HT1080 (cell line): ENCODE results near the gene FOXD2. TPM values are rescaled to one million over a fixed set of nuclear protein-coding genes. Genes with fewer than 3 reads are reported as not detected.

Source experiments
- DNase-seq: peaks from one replicate; pipeline ENCODE4 v3.0.0-alpha.2; 2015; ENCODE audit warnings: low read depth
- polyA plus RNA-seq, 2 experiments: library from polyadenylated mRNA; depleted of rRNA; stranded (reverse); fragments of >200 nt; gene quantifications; 2 replicates each; pipeline ENCODE4 v1.2.3, GENCODE V29; 2015
- total RNA-seq: library from RNA; depleted of rRNA; stranded (reverse); fragments of >200 nt; shearing (Covaris generic); gene quantifications from 2 replicates; pipeline ENCODE4 v1.2.3, GENCODE V29; 2014; rRNA removed

FOXD2 gene
- total RNA-seq = 1.0 and 1.1 TPM in 2 replicates
- polyA plus RNA-seq (2015; cell fraction: cytosol; rRNA removed) = 0.69 and 1.0 TPM in 2 replicates
- polyA plus RNA-seq (2015; cell fraction: nucleus; rRNA removed) = 0.77 and 1.2 TPM in 2 replicates

DNA sequence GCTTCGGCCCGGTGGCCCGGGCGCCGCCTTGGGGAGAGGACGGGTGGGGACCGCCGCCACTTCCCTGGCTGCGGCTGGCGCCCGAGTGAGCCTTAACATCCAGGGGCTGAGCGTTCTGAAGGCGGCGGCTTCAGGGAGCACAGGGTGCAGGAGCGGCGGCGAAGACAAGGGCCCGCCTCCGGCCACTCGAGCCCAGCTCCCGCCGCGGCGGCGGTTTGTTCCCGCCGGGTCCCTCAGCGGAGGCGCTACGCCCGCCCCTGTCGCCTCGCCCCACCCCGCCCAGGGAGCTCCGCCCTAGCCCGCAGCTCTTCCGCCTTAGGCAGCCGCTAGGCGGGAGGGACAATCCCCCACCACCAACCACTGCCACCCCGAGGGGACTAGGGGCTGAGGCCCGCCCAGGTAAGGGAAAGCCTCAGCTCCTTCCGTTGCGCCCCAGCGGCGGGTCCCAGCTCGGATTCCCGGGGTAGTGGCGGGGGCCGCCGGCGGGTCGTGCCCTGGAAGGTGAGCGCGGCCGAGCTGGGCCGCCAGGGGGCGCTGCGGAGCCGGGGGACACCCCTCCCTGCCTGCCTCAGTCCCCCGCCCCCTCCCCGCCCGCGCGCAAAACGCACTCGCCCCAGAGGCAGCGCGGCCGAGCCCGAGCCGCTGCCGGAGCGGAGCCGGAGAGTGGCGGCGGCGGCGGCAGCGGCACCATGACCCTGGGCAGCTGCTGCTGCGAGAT is at the start of gene FOXD2:
FOXD2 (plus strand) TSS at position 598 of the 718 bp plus-strand sequence; CDS start at position 690, 92 bp downstream.
- peak; percentile 87 for DNase-seq

DNA sequence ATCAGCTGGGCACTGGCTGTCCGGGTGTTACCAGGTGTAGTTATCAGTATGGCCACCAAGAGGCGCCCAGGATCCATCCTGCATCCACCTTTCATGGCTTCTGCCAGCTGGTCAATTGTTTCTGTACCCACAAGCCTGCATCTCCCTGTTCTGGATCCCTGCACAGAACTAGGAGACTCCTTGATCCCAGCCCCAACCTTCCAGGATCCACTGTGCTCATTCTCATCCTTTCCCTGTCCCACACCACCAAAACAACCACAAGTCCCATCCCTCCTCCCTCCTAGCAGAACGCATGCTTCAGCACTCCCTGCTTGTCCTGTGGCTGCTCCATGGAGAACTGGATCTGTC is 49.0 kb upstream of the FOXD2 start:
- DNase-seq = peak; percentile 68

DNA sequence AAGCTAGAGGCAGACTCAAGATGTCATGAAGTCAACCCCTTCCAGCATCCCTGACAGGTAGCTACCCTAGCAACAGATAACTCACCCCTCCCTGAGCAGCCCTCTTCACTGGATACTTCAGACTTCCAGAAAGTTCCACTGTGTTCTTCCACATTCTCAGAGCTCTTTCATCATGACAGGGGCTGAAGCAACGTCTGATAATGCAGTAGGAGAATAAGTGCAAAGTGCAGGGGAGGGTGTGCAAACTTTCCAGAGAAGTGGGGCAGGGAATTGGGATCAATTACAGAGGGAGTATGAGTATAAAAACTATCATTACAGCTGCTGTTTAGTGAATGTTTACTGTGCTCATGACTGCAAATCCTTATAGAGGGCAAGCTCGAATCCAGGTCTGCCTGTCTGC is 48.1 kb upstream of the FOXD2 start:
- DNase-seq = no peak

DNA sequence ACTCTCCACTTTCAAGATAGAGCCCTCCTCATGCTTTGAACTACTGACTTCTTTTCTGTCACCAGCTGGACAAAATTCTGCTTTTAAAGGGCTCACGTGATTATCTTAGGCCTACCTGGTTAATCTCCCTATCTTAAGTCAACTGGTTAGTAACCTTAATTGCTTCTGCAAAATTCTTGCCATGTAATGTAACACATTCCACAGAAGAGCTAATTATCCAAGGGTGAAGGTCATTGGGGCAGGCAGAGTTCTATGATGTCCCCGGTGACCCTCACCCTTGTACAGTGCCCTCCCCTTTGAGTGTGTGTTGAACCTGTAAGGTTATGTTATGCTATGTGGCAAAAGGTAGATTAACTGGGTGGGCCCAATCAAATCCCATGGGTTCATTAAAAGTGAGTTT is 47.0 kb upstream of the FOXD2 start:
- no peak for DNase-seq

DNA sequence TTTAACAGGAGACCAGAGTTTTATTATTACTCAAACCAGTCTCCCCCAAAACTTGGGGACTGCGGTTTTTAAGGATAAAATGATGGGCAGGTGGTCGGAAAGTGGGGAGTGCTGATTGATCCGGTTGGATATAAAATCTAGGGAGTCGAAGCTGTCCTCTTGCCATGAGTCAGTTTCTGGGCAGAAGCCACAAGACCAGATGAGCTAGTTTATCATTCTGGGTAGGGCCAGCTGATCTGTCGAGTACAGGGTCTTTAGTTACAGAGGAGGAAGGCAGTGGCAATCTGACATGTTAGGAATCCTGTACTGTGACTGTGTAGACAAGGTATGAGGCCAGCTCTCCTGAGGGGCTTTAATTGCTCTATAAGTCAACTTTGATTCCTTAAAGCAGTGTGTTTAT is 44.7 kb upstream of the FOXD2 start:
- no peak for DNase-seq

DNA sequence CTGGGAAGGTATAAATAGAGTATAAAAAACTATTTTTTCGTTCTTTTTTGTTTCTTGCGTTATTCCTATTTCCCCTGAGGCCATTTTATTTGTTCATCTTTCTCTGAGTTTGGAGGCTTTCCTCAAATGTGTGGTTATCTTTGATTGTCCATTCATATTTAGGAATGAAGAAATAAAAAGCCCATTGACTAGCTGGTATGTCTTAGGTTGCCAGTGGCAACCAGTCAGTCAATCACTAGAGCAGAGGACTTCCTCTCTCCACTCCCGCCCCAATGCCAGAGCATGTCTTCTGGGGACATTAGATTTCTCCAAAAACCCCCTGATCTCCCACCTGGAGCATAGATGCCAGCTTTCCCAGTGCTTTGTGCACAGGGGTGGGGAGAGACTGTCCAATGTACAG is 42.4 kb upstream of the FOXD2 start:
- no peak for DNase-seq

DNA sequence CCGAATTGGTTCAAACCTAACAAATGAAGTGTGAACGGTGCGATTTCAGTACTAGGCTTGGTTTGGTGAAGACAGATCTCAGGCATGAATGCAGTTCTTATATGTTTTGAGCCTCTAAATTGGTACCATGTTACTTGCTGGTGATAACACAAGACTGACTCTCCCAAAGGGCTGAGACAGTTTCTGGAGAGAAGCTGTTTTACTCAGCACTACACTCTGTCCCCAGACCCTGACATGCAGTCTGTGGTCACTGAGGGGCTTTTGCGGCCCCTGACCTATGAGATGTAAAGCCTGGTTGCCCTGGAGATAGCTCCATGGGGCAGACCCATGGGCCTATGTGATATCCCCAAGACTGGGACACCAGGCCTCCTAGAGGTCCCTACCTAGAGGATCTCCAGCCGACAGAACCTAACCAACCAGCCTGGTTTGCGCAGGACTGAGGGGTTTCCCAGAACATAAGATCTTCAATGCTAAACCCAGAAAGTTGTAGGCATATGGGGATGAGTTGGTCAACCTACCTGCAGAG is 41.1 kb upstream of the FOXD2 start:
- DNase-seq = no peak

DNA sequence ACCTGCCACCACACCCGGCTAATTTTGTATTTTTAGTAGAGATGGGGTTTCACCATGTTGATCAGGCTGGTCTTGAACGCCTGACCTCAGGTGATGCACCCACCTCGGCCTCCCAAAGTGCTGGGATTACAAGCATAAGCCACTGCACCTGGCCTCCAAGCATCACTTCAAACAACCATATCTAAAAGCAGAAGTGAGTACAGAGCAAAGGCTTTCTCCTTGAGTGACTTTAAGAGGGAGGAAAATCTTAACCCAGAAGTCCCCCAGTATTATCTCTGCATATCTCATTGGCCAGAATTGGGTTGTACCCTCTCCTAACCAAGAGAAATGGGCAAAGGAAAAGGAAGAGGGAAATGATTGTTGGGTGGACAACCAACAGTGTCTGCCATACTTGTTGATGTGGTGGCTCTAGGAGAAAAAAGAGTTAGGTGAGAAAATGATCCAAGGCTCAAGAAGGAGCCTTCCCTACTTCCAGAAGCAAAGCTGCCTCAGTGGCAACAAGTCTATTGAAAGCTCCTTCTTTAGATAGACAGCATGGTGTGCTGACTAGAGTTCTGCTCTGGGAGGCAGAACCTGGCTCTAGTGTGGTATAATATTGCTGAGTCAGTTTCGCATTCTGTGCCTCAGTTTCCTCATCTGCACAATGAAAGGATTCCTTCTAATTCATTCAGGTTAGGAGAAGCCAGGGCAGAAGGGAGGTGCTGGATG is 38.6 kb upstream of the FOXD2 start:
- DNase-seq = no peak

DNA sequence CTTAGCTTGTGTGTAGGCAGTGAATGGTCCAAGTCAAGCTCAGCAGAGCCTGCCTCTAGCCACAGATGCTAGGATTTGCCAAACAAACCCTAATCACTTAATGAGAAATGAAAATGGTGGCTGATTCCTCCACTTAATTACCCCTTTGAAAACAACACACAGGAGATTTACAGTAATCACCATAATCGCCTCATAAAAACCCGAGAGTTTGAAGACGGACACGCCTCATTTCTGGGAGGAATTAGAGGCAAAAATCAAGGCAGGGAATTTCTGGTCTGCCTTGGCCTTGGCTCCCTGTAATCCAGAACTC is 38.0 kb upstream of the FOXD2 start:
- DNase-seq = no peak

DNA sequence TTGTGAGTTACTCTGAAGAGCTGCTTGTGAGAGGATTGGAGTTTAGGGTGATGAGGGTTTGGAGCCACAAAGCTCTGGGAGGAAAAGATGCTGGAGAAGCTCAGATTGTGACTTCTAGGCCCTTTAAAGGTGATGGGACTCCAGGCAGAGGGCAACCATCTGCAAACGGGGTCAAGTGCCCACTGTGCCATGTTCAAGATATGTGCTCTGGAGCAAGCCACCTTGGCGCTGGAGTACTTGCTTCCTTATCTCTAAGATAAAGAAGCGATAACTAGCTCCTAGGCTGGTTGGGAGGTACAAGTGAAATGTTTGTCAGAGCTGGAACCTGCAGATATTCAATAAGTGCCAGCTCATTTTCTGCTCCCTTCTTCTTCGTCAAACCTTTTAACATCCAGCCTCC is 36.1 kb upstream of the FOXD2 start:
- no peak for DNase-seq

DNA sequence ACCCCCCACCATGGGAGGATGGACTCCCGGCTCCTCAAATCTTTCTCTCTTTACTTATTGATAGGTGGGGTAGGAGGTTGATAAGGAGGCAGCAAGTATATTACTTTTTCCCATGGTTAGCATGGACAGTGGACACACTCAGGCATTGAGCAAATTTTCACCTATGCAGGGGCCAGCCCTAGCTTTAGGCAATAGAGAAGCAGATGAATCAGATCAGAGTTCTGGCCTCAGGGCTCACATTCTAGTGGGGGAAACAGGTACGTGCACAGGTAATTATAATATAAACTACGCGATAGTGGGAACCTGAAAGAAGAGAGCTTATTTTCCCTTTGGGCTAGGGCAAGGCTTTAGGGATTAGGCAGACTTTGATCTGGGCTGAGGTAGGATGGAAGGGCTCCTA is 35.3 kb upstream of the FOXD2 start:
- DNase-seq = no peak

DNA sequence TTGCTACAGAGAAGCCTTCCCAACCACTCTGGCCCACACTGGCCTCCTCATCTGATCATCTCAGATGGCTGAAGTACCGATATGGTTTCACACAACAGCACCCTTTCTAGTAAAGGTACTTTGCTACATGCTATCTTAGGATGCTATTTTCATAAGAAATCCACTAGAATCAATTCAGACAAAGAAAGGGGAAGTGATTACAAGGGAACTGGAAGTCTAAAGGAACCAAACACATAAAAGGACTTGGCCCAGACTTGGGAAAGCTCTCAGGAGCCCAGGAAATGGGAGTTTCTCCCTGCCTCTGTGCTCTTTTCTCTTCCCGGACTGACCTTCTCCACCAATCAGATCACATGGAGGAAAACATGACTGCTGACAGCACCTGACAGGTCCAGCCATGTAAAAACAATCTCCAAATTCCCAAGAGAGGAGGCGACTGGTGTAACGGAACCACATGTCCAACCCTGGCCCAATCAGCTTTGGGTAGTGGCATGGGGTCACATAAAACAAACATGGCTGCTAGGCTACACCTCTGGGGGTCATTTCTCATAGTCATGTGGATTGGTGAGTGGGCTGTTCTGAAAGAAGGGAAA is 34.4 kb upstream of the FOXD2 start:
- no peak for DNase-seq

DNA sequence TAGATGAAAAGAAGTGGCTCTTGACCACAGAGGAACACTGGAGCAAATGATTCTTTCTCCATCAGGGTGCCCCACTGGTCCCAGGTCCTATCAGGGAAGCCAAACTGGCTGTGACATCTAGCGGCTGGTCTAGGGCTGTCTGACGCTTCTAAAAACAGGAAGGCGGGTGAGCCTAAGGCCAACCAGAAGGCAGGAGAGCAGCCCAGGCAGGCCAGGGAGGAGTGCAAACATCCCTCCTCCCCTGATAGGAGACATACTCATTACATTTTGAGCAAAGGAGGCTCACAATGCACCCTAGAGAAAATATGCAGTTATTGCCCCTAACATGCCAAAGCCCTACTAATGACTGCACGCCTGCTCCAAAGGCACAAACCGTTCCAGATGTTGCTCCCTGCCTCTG is 32.1 kb upstream of the FOXD2 start:
- DNase-seq = no peak

DNA sequence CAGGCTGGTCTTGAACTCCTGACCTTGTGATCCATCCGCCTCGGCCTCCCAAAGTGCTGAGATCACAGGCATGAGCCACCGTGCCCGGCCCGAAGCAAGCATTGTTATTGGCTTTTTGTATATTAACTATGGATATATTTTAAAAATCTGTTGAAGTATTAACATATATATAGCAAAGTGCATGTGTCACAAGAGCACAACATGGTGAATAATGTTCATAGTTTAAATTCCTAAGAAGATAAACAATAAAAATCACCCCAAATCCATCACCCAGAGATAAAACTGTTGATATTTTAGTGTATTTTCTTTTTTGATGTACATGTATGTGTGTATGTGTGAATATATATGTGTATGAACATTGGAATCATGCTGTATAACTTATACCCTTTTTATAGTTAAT is 30.9 kb upstream of the FOXD2 start:
- DNase-seq = no peak

DNA sequence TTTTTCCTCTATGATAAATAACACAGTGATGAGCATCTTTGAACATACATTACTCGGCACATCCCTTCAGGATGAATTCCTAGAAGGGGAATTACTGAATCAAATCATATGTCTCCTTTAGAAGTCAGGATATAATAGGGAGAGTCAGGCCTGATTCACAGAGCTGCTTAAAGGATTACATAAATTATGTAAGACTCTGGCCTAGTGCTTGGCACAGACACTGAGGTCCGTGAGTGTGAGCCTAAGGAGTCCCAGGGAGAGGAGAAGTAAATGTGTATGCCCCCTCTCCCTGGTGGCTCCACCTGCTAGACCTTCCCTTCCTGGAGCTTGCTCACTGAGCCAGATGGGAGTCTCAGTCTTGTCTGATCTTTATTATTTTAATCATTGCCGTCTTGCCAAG is 30.4 kb upstream of the FOXD2 start:
- DNase-seq = no peak

DNA sequence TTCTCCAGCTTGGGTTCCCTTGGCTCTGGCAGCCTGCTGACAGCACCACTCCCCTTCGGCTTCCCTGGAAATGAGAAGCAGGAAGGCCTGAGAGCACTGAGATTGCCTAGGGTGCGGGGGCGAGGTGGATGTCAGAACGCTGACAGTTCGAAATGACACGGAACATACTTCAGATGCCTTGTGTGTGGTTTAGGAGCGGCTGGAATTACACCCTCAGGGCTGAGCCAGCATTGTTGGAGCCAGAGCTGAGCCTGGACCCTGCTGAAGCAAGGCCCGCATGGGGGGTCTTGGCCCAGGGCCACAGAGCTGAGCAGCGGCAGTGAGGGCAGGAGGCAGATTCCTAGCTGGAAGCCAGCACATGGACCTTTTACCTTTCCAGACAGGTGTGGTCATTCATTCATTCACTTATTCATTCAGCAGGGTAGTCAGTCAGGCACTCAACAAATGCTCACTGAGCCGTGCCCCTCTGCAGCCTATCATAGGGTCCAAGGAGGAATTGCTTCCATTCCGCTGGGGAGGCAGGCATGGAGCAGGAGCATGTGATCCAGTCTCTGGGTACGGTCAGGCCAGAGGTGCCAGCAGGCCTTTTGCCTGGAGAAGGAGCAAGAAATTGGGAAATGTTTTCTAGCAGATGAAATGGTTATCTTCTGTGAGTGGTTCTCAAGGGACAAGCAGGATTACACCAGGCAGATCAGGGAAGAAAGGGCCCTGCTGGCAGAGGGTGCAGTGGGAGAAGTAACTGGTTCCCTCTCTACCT is 28.4 kb upstream of the FOXD2 start:
- no peak for DNase-seq

DNA sequence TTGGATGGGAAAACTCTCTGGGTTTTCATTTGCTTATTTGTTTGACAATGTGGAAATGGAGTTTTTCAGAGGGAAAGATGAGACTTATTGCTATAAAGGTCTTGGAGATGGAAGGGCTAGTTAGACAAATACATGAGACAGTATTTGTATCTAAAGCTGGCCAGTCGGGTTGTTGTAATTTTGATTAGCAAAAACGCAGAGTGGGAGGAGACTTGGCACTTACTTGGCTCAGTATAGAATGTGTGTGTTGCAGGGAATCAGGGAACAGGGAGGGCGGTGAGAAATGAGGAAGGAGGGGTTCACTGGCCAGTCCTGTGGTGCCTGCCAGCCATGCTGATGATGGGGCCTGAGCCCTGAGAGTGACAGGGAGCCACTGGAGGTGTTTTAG is 27.8 kb upstream of the FOXD2 start:
- DNase-seq = no peak

DNA sequence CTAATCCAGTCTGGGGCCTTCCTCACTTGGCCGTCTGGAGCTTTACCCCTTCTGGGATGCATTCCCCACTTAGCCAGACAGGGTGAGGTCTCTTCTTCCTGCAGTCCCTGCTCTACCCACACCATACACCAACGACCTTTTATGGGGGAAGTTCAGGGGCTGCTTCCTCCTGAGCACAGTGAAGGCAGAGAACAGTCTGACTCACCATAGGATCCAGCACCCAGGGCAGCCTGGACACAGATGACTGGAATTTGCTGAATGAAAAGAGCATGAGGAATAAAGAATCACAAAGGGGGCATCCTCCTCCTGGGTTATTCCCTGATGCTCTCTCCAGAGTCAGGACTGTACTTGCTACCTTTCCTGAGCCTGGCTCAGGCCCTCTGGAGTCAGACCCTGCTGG is 26.4 kb upstream of the FOXD2 start:
- DNase-seq = peak; percentile 30

DNA sequence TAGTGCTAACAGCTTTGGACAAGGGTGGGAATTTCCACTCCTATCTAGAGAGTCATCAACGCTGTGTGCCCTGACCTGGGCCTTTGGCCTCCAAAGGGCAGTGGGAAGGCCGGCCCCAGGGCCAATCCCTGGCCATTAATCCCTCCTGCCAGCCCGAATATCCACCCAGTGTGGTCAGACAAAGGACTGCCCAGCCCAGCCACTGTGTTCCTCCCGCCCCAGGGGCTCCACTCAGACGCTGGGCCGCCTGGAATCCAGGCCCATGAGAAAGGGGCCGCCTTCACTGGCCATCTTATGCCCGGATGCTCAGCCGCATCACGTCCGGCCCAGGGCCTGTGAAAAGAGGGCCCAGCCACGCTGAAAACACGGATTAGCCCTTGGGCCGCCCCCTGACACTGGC is 25.4 kb upstream of the FOXD2 start:
- DNase-seq = no peak

DNA sequence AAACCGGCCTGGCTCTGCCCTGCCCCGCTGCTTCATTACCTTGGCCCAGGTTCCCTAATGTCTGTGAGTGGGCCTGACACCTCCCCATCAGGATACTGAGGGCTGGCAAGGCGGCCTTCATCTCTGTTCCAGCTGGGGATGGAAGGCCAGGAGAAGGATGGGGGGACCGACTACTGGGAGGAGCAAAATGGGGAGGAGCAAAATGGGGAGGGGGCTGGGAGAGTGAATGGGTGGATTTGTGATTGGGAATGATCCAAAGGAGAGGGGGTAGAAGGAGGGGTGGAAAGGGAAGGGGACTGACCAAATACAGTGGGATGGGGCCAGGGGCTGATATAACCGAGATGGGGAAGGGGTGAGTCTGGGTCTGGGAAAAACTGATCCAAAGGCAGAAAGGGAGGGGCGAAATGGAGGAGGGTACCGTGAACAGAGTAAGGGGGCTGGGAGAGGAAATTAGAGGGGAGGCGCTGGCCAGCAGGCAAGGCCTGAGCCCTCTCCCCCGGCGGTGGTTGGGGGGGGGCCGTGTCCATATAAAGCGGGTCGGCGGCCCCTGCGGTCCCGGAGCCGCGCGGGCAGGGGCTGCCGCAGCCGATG is 22.0 kb upstream of the FOXD2 start, which contains the start of gene FOXE3:
FOXE3 (plus strand) TSS at position 558 of the 591 bp plus-strand sequence; CDS start at position 589, 31 bp downstream.
- DNase-seq = no peak
